22Rv1 (cell line): Measurements from ENCODE around the gene NEURL1B.

Experiments
- H3K27ac ChIP-seq: fragments of 450-650 bp; 2 replicates; pipeline ENCODE4 v1.5.1; 2017
- CTCF ChIP-seq: fragments of 450-650 bp; IDR thresholded peaks from 2 replicates; pipeline ENCODE4 v1.5.1; 2017; ENCODE audit warnings: mild to moderate bottlenecking
- ZFX ChIP-seq: fragments of 450-650 bp; IDR thresholded peaks from 2 replicates; pipeline ENCODE4 v1.6.1; 2017; ENCODE audit warnings: antibody characterized with exemption, borderline replicate concordance

NEURL1B gene

GRCh38 chr5:172611913-172612312 lies 29.1 kb upstream of the NEURL1B start:
- H3K27ac ChIP-seq, result no peak overlapping the region
- TF ChIP-seq CTCF (no peak), ZFX (no peak)

GRCh38 chr5:172612771-172613170 lies 28.3 kb upstream of the NEURL1B start:
- TF ChIP-seq ZFX (no peak), CTCF (no peak)
- H3K27ac ChIP-seq, result no peak overlapping the region

- H3K27ac ChIP-seq, result no peak overlapping the region
- no peak for TF ChIP-seq CTCF
- TF ChIP-seq ZFX, result no peak
These were observed 24.9 kb upstream of the NEURL1B start for GRCh38 chr5:172616136-172616535.

GRCh38 chr5:172616730-172617129 lies 24.3 kb upstream of the NEURL1B start:
- TF ChIP-seq ZFX (no peak), CTCF (no peak)
- no peak overlapping the region for H3K27ac ChIP-seq

GRCh38 chr5:172617817-172618216 lies 23.2 kb upstream of the NEURL1B start:
- H3K27ac ChIP-seq, result no peak overlapping the region
- TF ChIP-seq ZFX (no peak), CTCF (no peak)

- H3K27ac ChIP-seq, result no peak overlapping the region
- no peak for TF ChIP-seq CTCF
- no peak for TF ChIP-seq ZFX
These were observed 22.3 kb upstream of the NEURL1B start for GRCh38 chr5:172618574-172619365.

- no peak overlapping the region for H3K27ac ChIP-seq
- TF ChIP-seq ZFX (no peak), CTCF (no peak)
These were observed 20.6 kb upstream of the NEURL1B start for GRCh38 chr5:172620506-172620905.
